ENCODE measurements around the gene ANKRD22. TPM values are rescaled to one million over a fixed set of nuclear protein-coding genes. Genes with fewer than 3 reads are reported as not detected.

Gene ANKRD22
- polyA plus RNA-seq, 1 donor (not counting 4 experiments of a cell fraction or from before 2014, with no cell fraction given) = 4.4 TPM

DNA sequence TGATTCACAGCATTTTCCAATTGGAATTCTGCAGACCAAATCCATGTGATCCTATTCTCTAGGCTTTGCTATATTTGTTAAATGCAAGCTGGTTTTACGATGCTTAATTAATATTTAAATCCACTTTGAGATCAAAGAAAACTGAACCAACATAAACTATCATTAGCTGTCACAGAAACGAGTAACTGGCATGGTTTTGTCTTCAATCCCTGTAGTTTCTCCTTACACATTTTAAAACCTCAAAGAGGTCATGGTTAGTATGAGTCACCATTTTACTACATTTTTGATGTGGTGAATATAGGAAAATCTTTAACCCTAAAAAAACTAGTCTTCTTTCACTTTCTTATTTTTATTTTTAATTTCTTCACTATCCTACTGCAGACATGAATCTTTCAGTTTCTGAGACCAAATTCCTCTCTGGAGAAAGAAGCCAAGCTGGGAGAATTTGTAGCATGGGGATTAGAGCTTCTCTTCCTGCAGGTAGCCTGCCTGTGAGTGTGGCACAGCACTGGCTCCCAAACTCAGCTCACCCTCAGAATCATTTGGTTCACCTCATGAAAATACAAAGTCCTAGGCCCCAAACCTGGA, 57.8 kb downstream of the ANKRD22 start:
- TF ChIP-seq, protein P1, sequence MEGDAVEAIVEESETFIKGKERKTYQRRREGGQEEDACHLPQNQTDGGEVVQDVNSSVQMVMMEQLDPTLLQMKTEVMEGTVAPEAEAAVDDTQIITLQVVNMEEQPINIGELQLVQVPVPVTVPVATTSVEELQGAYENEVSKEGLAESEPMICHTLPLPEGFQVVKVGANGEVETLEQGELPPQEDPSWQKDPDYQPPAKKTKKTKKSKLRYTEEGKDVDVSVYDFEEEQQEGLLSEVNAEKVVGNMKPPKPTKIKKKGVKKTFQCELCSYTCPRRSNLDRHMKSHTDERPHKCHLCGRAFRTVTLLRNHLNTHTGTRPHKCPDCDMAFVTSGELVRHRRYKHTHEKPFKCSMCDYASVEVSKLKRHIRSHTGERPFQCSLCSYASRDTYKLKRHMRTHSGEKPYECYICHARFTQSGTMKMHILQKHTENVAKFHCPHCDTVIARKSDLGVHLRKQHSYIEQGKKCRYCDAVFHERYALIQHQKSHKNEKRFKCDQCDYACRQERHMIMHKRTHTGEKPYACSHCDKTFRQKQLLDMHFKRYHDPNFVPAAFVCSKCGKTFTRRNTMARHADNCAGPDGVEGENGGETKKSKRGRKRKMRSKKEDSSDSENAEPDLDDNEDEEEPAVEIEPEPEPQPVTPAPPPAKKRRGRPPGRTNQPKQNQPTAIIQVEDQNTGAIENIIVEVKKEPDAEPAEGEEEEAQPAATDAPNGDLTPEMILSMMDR (optimal IDR thresholded peaks at IDR 0.05 in 1 of 3, IDR thresholded peaks at IDR 0.05 in 1 of 3, conservative IDR thresholded peaks at IDR 0.05 in 1 of 3; ENCODE audit: extremely low read depth in 1 of 3, insufficient read depth in 2 of 3, low read length in 3 of 3) = no peak
- no peak for TF ChIP-seq EZH2 (IDR thresholded peaks at IDR 0.05; ENCODE audit: low read length)
- FAIRE-seq (peak; percentile 5), DNase-seq (ENCODE audit: low read depth, low spot score) (no peak)
- peaks cover 6% of the 10 kb centered on the region for H3K4me1 ChIP-seq (ENCODE audit: control insufficient read depth, extremely low read depth, insufficient read depth, low read length)
- no peak overlapping the region for H3K4me3 ChIP-seq (ENCODE audit: control insufficient read depth in 2 of 3, extremely low read depth in 1 of 3, insufficient read depth in 2 of 3, low read depth in 1 of 3, low read length in 3 of 3)
- no peaks in the 10 kb centered on the region for H3K36me3 ChIP-seq (ENCODE audit: control insufficient read depth in 2 of 2, extremely low read depth in 1 of 2, insufficient read depth in 2 of 2, low read length in 2 of 2)
- no peak overlapping the region for H3K27ac ChIP-seq (ENCODE audit: control insufficient read depth, insufficient read depth, low read length)
- H3K4me2 ChIP-seq (ENCODE audit: control insufficient read depth, extremely low read depth, insufficient read depth, low read depth, low read length) = peak overlapping the region; percentile 16
- no peaks in the 10 kb centered on the region for H3K9me3 ChIP-seq (ENCODE audit: control insufficient read depth, low read depth, low read length)
- H4K20me1 ChIP-seq (ENCODE audit: control insufficient read depth, extremely low read depth, insufficient read depth, low read length) = no peaks in the 10 kb centered on the region
- dilution Hi-C loops (cut with MboI; ENCODE audit: extremely low pct_ligation_motif_present, low sequenced_read_pairs) = no loop called here
- no peak overlapping the region for H2AFZ ChIP-seq (ENCODE audit: control insufficient read depth, low read length)
- H3K79me2 ChIP-seq (ENCODE audit: control insufficient read depth, insufficient read depth, low read length) = no peaks in the 10 kb centered on the region
- no peaks in the 10 kb centered on the region for H3K27me3 ChIP-seq (ENCODE audit: control insufficient read depth, extremely low read depth, insufficient read depth, low read length)
- H3K9me1 ChIP-seq (ENCODE audit: control insufficient read depth, extremely low read depth, insufficient read depth, low read length) = no peaks in the 10 kb centered on the region
- H3K9ac ChIP-seq (ENCODE audit: control insufficient read depth, extremely low read depth, insufficient read depth, low read length) = no peak overlapping the region

DNA sequence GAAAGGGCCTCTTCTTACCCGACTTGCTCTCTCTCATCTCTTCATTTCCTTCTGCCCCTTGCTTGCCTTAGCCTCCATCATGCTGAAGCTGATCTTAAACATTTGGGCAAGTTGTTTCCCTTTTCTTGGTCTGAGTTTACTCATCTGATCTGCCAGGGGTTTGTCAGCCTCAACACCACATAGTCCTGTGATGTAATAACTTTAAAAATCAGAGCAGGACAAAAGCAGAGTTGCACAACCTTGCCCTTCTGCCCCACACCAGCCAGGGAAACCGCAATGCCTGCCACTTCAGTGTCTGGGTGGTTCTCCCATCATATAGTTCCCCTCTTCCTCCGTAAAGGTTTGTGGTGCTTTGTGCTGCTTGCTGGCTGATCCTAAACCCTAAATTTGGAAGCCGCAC, 59.0 kb downstream of the ANKRD22 start:
- Histone ChIP-seq H3K36me3 (ENCODE audit: control insufficient read depth in 2 of 2, extremely low read depth in 1 of 2, insufficient read depth in 2 of 2, low read length in 2 of 2) (no peaks in the 10 kb centered on the region), H2AFZ (ENCODE audit: control insufficient read depth, low read length) (no peak overlapping the region), H3K4me1 (ENCODE audit: control insufficient read depth, extremely low read depth, insufficient read depth, low read length) (peaks cover 6% of the 10 kb centered on the region), H3K79me2 (ENCODE audit: control insufficient read depth, insufficient read depth, low read length) (no peaks in the 10 kb centered on the region), H3K4me3 (ENCODE audit: control insufficient read depth in 2 of 3, extremely low read depth in 1 of 3, insufficient read depth in 2 of 3, low read depth in 1 of 3, low read length in 3 of 3) (no peak overlapping the region), H3K9me1 (ENCODE audit: control insufficient read depth, extremely low read depth, insufficient read depth, low read length) (no peaks in the 10 kb centered on the region), H3K27me3 (ENCODE audit: control insufficient read depth, extremely low read depth, insufficient read depth, low read length) (no peaks in the 10 kb centered on the region), H3K27ac (ENCODE audit: control insufficient read depth, insufficient read depth, low read length) (no peak overlapping the region), H3K4me2 (ENCODE audit: control insufficient read depth, extremely low read depth, insufficient read depth, low read depth, low read length) (no peak overlapping the region), H3K9me3 (ENCODE audit: control insufficient read depth, low read depth, low read length) (no peaks in the 10 kb centered on the region), H3K9ac (ENCODE audit: control insufficient read depth, extremely low read depth, insufficient read depth, low read length) (no peak overlapping the region), H4K20me1 (ENCODE audit: control insufficient read depth, extremely low read depth, insufficient read depth, low read length) (no peaks in the 10 kb centered on the region)
- dilution Hi-C loops (cut with MboI; ENCODE audit: extremely low pct_ligation_motif_present, low sequenced_read_pairs) = no loop called here
- FAIRE-seq (no peak), DNase-seq (ENCODE audit: low read depth, low spot score) (no peak)
- TF ChIP-seq, protein P1 (optimal IDR thresholded peaks at IDR 0.05 in 1 of 3, IDR thresholded peaks at IDR 0.05 in 1 of 3, conservative IDR thresholded peaks at IDR 0.05 in 1 of 3; ENCODE audit: extremely low read depth in 1 of 3, insufficient read depth in 2 of 3, low read length in 3 of 3) = no peak
- TF ChIP-seq EZH2 (IDR thresholded peaks at IDR 0.05; ENCODE audit: low read length) = no peak

Measured in keratinocyte (primary cell).